HepG2 (cell line): ENCODE data around the gene PSMD4. TPM values are rescaled to one million over a fixed set of nuclear protein-coding genes. Genes with fewer than 3 reads are reported as not detected.

Source experiments
- ATAC-seq: fragments of 200-7000 bp; cut with Tn5 transposase; 3 replicates; pipeline ENCODE4 v1.9.1; 2020; ENCODE audit warnings: mild to moderate bottlenecking, moderate library complexity
- BruUV-seq: library from RNA; stranded (reverse); fragments of 400-500 nt; replicated peaks from 2 replicates; lab custom pipeline; 2021; lab: Mats Ljungman, UMichigan
- CTCF ChIA-PET: fragments of 300-600 bp; formaldehyde crosslinking; extraction: SDS; loops from one replicate; lab custom pipeline; 2021; ENCODE audit warnings: low total read pairs, inconsistent platforms, low intra/inter-chr PET ratio; lab: Yijun Ruan, JAX
- POLR2A ChIA-PET: fragments of 350-600 bp; sonication (Branson Sonifier 250); formaldehyde crosslinking; loops from one replicate; lab custom pipeline; 2020; ENCODE audit warnings: antibody characterized with exemption, inconsistent platforms; lab: Yijun Ruan, JAX
- DNase-seq: peaks from one replicate; pipeline ENCODE4 v3.0.0-alpha.2; 2015; ENCODE audit warnings: low spot score
- FAIRE-seq: peaks from 3 replicates; lab custom pipeline; 2011; peaks lifted over from hg19 to GRCh38; lab: Jason Lieb, UNC
- H2AFZ ChIP-seq: one replicate; pipeline ENCODE4 v1.6.1; 2011; ENCODE audit warnings: low read length, inconsistent platforms
- H3K27ac ChIP-seq: fragments of 300-600 bp; 3 replicates; pipeline ENCODE4 v1.8.0; 2011; ENCODE audit warnings: mixed run types, mild to moderate bottlenecking, mixed read lengths, low read length, inconsistent platforms; ENCODE audit not compliant: insufficient read depth; ENCODE audit errors: extremely low read length
- H3K27me3 ChIP-seq, 2 experiments: fragments of 200-600 bp in 1 of 2; 2 replicates in 1 of 2; 3 replicates in 1 of 2; pipeline versions ENCODE4 v1.6.0 to v1.8.0; 2011; ENCODE audit warnings: low read length in 2 of 2, mild to moderate bottlenecking in 2 of 2, moderate library complexity in 2 of 2, inconsistent platforms in 1 of 2; ENCODE audit not compliant: insufficient read depth in 2 of 2, control insufficient read depth in 1 of 2
- H3K36me3 ChIP-seq, 2 experiments: fragments of 200-600 bp in 1 of 2; replicated peaks in 1 of 2; 2 replicates in 1 of 2; 3 replicates in 1 of 2; pipeline versions ENCODE4 v1.5.1 to v1.8.0; 2011; ENCODE audit warnings: low read length in 2 of 2, inconsistent platforms in 1 of 2; ENCODE audit not compliant: insufficient read depth in 2 of 2, control insufficient read depth in 1 of 2
- H3K4me1 ChIP-seq: 2 replicates; pipeline ENCODE4 v1.5.1; 2012; ENCODE audit warnings: low read length, inconsistent platforms; ENCODE audit not compliant: insufficient read depth
- H3K4me2 ChIP-seq: 2 replicates; pipeline ENCODE4 v1.6.0; 2011; ENCODE audit warnings: low read depth, low read length, inconsistent platforms
- H3K4me3 ChIP-seq, 3 experiments: fragments of 200-600 bp in 1 of 3; sonication (generic), shearing (Covaris generic) in 1 of 3; replicated peaks in 1 of 3; 2 replicates each; pipeline ENCODE4 v1.5.1; 2011 to 2016; ENCODE audit warnings: low read length in 3 of 3, inconsistent platforms in 2 of 3, low read depth in 2 of 3, mild to moderate bottlenecking in 2 of 3, control low read depth in 1 of 3, mixed read lengths in 1 of 3; ENCODE audit not compliant: insufficient read depth in 1 of 3
- H3K79me2 ChIP-seq: one replicate; pipeline ENCODE4 v1.6.1; 2011; ENCODE audit warnings: low read length, inconsistent platforms; ENCODE audit not compliant: insufficient read depth
- H3K9ac ChIP-seq: 2 replicates; pipeline ENCODE4 v1.6.0; 2011; ENCODE audit warnings: mild to moderate bottlenecking, low read depth, low read length, inconsistent platforms; ENCODE audit not compliant: insufficient read depth
- H3K9me3 ChIP-seq: 2 replicates; pipeline ENCODE4 v1.5.1; 2012; ENCODE audit warnings: mild to moderate bottlenecking, low read length
- H4K20me1 ChIP-seq: 2 replicates; pipeline ENCODE4 v1.6.0; 2011; ENCODE audit warnings: inconsistent platforms, mild to moderate bottlenecking, low read length, moderate library complexity; ENCODE audit not compliant: insufficient read depth
- AGO1 ChIP-seq: fragments of 200-400 bp; formaldehyde crosslinking; IDR thresholded peaks from 2 replicates; pipeline ENCODE4 v1.6.1; 2017; ENCODE audit warnings: mild to moderate bottlenecking, low read depth, low read length, moderate library complexity; ENCODE audit not compliant: poor library complexity, severe bottlenecking
- PAXIP1 ChIP-seq: sonication (generic); formaldehyde crosslinking; conservative IDR thresholded peaks from 2 replicates; pipeline ENCODE4 v1.4.0; 2020; ENCODE audit warnings: mild to moderate bottlenecking, missing genetic modification reagents, moderate library complexity
- POLR2G ChIP-seq: fragments of 200-400 bp; formaldehyde crosslinking; IDR thresholded peaks from 2 replicates; pipeline ENCODE4 v1.6.1; 2018; ENCODE audit warnings: mild to moderate bottlenecking, low read depth, low read length, moderate library complexity
- ZNF564 ChIP-seq: sonication (generic); formaldehyde crosslinking; IDR thresholded peaks from 2 replicates; pipeline ENCODE4 v1.8.1; 2023; ENCODE audit warnings: mild to moderate bottlenecking, missing genetic modification reagents
- ZNF780A ChIP-seq: sonication (generic); formaldehyde crosslinking; IDR thresholded peaks from 2 replicates; pipeline ENCODE4 v1.8.0; 2022; ENCODE audit warnings: mild to moderate bottlenecking, missing genetic modification reagents, moderate library complexity
- WGBS: methylation state at CpG from one replicate; pipeline ENCODE4 v1.1.6; 2017; ENCODE audit warnings: low lambda C conversion rate; 5-methylcytosine and 5-hydroxymethylcytosine counted together
- in situ Hi-C: cut with HindIII; loops from 2 replicates; pipeline ENCODE4 v1.10.0; 2017; ENCODE audit warnings: low pct_unique_long_range_greater_than_20kb; ENCODE audit not compliant: extremely low pct_ligation_motif_present
- intact Hi-C: fragments of 100-400 bp; cut with micrococcal nuclease; formaldehyde crosslinking; loops from one replicate; pipeline ENCODE4 v1.10.0; 2022; ENCODE audit not compliant: unreplicated experiment
- polyA plus RNA-seq, 8 experiments: library from polyadenylated mRNA; depleted of rRNA in 3 of 8; stranded (reverse) in 7 of 8; unstranded in 1 of 8; fragments of >200 nt; fragmentation: Illumina TruSeq in 4 of 8; extraction: Trizol in 4 of 8; gene quantifications; 2 replicates each; pipeline versions ENCODE4 v1.2.1 to v1.2.3, GENCODE V29; 2011 to 2016; ENCODE audit warnings: low read depth in 4 of 8, missing spikeins in 1 of 8, mixed read lengths in 1 of 8; ENCODE audit not compliant: insufficient read depth in 1 of 8
- total RNA-seq, 5 experiments: library from RNA; depleted of rRNA; stranded (reverse); fragments of >200 nt; fragmentation: Illumina TruSeq; extraction: Trizol; gene quantifications; 2 replicates each; pipeline ENCODE4 v1.2.3, GENCODE V29; 2016; ENCODE audit warnings: low read depth in 1 of 5

Gene PSMD4
- total and polyA plus RNA-seq, 2 of the 13 experiments (the other 11 are each of a cell fraction or from before 2014, with no cell fraction given) = 194 to 243 TPM

GRCh38 chr1:151288502-151288901 is 34.0 kb downstream of the PSMD4 start:
- TF ChIP-seq ZNF780A = no peak
- TF ChIP-seq POLR2G = peak; percentile 53; the same call in 1 of the 2 replicates
- no peak for TF ChIP-seq PAXIP1 (CRISPR knock-in tag)
- TF ChIP-seq ZNF564 (CRISPR knock-in tag) = no peak
- TF ChIP-seq AGO1 = peak; percentile 22
- CTCF ChIA-PET = no interaction called here
- Histone ChIP-seq H2AFZ (no peak overlapping the region), H3K27me3 (no peaks in the 10 kb centered on the region), H3K4me1 (peaks cover 15% of the 10 kb centered on the region), H3K79me2 (peaks cover 20% of the 10 kb centered on the region), H3K9ac (no peak overlapping the region), H3K36me3 (peaks cover 46 to 75% of the 10 kb centered on the region in 2 experiments), H3K4me2 (no peak overlapping the region), H3K4me3 (no peak overlapping the region), H3K9me3 (no peaks in the 10 kb centered on the region), H3K27ac (no peak overlapping the region), H4K20me1 (peaks cover 11% of the 10 kb centered on the region; the same call in 1 of the 2 replicates)
- WGBS = 97% methylated on average over 11 of the region's 14 CpGs
- POLR2A ChIA-PET = no interaction called here
- intact Hi-C loops (no loop called here), in situ Hi-C loops (no loop called here)
- BruUV-seq = no TSS peak
- DNase-seq (no peak), FAIRE-seq (no peak), ATAC-seq (no peak)
